GM12874 (cell line): ENCODE measurements around the gene PRADC1.

ENCODE experiments used
- CTCF ChIP-seq: IDR thresholded peaks from 2 replicates; pipeline ENCODE4 v1.5.1; 2011; ENCODE audit warnings: low read depth, mild to moderate bottlenecking, control low read depth, low read length, moderate library complexity; ENCODE audit not compliant: insufficient read depth

Gene PRADC1

GRCh38 chr2:73238976-73239375 is 5.9 kb upstream of the PRADC1 start:
- TF ChIP-seq CTCF: no peak

DNA sequence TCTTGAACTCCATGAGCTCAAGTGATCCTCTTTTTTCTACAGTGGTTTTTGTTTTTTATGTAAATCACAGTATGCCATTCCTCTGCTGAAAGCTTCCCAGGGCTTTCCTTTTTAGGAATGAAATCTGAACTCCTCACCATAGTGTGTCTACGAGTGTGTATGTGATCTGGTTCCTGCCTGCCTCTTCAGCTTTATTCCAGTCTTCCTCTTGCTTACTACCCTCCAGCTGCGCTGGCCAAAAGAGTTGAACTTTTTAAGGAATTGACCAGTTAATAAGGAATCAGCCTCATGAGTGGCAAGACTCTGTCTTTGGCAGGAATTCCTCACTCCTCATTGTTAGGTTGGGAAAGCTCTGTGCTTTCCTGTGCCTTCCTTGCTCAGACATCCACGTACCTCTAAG is 5.1 kb upstream of the PRADC1 start:
- TF ChIP-seq CTCF: no peak

GRCh38 chr2:73237168-73237567 is 4.1 kb upstream of the PRADC1 start:
- no peak for TF ChIP-seq CTCF

- TF ChIP-seq CTCF: no peak
These were observed 2.4 kb upstream of the PRADC1 start for GRCh38 chr2:73235315-73236028.

- TF ChIP-seq CTCF: no peak
These were observed 1.1 kb upstream of the PRADC1 start, which contains the start of gene CCT7 for GRCh38 chr2:73233932-73234832. Gene CCT7 (plus strand): TSS chr2:73234308. CDS start chr2:73234379, 71 bp downstream.

- 0 out of 2 replicates have a peak, but pooled peaks have one; percentile 23 for TF ChIP-seq CTCF
These were observed 461 bp downstream of the PRADC1 start for GRCh38 chr2:73232403-73233153.

GRCh38 chr2:73228631-73229030 is 4.4 kb downstream of the PRADC1 start:
- TF ChIP-seq CTCF: no peak
